Stimulated activated CD8-positive, alpha-beta memory T cell treated with anti-CD3 and anti-CD28 coated beads, Interleukin-2, amount 100 ng/mL, for 48 hours (primary cell): ENCODE data around the gene B4GALNT1.
A peak's percentile ranks its signal among the peaks of the same experiment; 100 is the strongest.
"Not testable (repeated sequence)": the region's sequence is repeated elsewhere in the genome, so short reads cannot be mapped to it uniquely, and the experiment has no call there.

Source experiments
- DNase-seq, 2 donors: peaks; one replicate each; pipeline ENCODE4 v3.0.0-alpha.2; 2020; ENCODE audit warnings: low read depth in 2 of 2

Gene B4GALNT1

DNA sequence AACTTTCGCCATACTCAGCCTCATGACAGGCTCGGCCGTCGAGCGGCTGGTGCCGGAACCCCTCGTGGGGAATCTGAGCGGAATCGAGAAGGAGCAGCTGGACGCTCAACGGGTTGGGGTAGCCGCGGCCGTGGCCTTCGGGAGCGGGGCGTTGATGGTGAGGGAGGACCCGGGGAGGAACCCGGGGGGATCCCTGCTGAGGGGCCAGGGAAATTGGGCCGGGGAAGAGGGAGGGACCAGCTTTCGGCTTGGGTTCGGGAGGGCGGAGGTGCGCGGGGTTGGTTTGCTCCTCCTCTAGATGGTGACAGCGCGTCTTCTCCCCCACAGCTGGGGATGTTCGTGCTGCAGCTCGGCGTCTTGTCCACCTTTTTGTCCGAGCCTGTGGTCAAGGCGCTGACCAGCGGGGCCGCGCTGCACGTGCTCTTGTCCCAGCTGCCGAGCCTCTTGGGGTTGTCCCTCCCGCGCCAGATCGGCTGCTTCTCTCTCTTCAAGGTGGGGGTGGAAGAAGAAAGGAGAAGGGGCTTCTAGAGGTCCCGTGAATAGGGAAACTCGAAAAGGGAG, 12.0 kb downstream of the B4GALNT1 start:
- DNase-seq: no peak

DNA sequence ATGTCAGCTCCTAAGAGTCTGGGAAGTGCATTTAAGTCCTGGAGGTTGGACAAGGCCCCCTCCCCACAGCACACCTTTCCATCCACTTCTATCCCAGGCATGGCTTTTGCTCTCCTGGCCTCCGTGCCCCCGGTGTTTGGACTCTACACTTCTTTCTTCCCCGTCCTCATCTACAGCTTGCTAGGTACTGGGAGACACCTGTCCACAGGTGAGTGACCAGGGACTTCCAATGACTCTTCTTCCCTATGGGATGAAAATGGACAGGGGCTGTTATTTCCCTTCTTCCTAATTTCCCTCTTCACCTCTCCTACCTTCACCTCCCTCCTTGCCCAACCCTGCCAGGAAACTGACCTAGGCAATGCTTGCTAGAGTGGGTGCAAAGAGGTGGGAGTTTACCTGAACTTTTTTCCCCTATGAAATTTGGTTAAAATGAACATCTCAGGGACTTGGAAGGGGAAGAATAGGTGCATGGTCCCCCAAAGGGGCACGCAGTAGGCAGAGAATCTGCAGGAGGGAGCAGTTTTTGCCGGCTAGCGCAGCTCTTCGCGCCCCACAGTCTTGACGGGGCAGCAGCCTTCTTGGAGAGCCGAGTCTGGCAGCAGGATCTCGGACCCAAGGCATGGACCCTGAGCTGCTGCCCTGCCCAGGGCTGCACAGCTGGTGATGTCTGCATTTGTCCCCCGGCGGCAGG, 12.6 kb downstream of the B4GALNT1 start:
- DNase-seq: no peak

DNA sequence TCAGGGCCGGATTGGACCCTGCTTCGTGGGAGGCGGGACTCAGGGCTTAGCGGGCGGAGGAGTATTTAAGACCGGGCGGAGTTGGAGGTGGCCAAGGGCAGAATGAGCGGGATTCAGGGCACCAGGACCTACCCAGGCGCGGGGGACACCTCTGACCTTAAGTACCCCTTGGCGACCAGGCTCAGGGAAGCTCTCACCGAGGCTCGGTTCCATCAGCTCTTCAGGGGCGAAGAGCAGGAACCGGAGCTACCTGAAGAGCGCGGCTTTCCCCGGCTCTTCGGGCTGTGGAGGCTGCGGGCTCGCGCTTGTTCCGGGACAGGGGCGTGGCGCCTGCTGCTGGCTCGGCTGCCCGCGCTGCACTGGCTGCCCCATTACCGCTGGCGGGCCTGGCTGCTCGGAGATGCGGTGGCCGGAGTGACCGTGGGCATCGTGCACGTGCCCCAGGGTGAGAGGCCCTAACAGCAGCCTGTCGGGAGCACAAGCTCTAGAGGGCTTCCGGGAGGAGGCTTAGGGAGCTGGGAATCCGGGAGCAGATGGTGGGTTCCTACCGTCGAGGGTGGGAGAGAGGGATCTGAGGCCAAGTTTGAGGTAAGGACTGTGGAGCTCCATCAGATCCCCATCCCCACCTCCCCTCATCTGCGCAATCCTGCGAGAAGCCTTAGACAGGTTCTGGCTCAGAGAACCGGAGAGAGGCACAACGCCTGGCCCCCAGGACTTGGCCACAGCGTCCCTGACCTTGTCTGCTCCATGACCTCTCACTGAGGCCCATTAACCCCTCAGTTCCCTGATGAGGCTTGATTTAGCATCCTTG, 13.4 kb downstream of the B4GALNT1 start:
- no peak for DNase-seq

DNA sequence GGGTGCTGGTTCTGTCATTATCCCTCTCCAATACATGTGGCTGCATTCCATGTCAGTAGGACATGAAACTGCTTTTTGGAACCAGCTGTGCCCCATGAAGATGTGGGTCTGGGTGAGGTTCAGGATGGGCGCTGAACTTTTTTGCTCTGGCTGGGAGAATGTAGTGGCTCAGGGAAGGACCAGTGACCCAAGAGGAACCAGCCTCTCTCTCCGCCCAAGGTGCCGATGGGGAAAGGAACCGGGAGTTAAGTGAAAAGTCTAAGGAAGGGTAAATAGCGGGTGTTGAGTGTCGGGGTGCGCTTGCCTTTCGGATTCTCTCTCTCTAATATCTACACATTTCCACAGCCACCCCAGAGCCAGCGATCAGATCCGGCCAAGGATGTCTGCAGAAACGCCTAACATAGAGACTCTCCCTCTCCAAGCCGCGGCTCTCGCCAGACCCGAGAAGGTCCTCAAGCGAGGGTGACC, 14.0 kb downstream of the B4GALNT1 start:
- DNase-seq: no peak

DNA sequence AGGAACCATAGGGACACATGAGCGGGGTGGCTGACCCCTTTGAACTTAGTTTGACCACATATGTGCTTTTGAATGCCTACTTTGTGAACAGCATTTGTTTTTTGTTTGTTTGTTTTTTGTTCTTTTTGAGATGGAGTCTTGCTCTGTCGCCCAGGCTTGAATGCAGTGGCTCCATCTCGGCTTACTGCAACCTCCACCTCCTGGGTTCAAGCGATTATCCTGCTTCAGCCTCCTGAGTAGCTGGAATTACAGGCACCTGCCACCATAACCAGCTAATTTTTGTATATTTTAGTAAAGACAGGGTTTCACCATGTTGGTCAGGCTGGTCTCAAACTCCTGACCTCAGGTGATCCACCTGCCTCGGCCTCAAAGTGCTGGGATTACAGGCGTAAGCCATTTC, 14.6 kb downstream of the B4GALNT1 start:
- DNase-seq: not testable (repeated sequence)

DNA sequence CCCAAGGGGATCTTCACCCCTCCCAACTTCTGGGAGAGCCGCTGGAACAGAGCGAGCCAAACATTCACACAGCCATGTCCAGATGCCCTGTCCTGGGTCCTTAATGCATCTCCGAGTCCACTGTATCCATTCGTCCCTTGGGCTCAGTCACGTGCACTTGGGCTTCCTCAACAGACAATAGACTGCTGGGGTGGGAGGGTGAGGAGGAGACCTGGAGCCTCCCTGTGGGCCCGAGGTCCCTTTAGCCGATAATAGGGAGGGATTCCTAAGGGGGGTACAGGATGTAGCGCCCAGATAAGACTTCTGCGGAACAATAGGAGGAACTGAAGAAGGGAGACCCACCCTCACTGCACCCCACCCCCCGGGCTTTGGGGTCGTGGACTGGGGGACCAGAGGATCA, 15.1 kb downstream of the B4GALNT1 start:
- DNase-seq: no peak

DNA sequence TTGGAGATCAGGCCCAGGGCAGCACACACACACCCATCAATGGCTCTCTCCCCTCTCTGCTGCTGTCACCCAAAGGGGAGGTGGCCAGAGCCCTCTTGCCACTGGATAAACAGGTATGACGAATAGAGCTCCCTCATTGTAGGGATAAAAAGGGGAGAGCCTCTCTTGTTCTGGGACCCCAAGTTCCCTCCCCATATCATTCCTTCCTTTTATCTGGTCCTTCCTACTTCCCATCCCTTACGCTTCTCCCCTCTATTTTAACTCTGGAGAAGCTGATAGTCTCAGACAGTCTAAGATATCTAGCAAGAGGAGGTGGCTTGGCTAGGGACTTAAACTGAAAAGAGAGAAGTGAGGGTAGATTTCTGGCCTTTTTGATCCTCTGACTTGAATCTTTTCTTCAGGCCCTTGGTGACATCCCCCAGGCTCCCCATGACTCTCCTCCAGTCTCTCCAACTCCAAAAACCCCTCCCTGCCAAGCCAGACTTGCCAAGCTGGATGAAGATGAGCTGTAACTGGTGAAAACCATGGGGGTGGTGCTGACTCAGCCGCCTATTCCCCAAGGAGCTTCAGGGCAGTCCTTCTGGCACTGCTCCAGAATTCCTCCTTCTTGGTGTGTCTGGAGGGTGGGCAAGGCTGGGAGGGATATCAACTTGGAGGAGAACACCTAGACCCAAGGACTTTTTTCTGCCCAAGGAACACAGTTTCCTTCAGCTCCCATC, 16.5 kb downstream of the B4GALNT1 start:
- no peak for DNase-seq

DNA sequence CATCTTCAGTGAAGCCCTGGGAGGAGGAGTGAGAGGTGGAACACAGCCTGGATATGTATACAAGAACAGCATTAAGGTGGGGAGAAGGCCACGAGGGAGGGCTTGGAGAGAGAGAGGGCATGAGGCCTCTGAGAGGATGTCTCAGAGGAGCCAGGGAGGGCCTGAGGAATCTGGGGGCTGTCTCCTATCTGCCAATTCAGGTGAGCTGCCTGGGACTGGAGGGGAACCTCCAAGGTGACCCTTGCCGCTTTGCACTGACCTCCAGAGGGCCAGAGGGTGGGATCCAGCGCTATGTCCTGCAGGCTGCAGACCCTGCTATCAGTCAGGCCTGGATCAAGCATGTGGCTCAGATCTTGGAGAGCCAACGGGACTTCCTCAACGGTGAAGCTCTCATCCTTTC, 17.4 kb downstream of the B4GALNT1 start:
- no peak for DNase-seq

DNA sequence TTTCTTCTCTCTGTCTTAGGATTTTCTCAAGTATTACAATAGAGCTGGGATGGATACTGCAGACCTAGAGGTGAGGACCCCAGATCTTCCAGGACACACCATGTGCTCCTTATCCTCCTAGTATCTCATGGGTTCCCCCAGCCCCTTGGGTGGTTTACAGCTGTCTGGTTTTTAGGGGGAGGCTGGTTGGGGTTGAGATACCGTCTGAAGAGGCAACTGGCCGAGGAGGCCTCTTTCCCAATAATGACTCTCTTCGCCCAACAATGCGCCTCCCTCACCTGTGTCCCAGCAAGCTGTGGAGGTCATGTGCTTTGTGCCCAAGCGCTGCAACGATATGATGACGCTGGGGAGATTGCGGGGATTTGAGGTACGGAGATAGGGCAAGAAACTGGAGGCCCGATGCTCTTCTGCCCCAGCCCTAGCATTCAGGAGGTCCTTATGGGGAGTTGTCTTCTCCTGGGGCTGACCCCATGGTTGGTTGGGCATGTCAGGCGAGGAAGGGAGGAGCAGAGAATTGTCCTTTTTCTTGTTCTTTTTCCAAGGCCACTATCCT, 18.0 kb downstream of the B4GALNT1 start:
- DNase-seq: no peak

DNA sequence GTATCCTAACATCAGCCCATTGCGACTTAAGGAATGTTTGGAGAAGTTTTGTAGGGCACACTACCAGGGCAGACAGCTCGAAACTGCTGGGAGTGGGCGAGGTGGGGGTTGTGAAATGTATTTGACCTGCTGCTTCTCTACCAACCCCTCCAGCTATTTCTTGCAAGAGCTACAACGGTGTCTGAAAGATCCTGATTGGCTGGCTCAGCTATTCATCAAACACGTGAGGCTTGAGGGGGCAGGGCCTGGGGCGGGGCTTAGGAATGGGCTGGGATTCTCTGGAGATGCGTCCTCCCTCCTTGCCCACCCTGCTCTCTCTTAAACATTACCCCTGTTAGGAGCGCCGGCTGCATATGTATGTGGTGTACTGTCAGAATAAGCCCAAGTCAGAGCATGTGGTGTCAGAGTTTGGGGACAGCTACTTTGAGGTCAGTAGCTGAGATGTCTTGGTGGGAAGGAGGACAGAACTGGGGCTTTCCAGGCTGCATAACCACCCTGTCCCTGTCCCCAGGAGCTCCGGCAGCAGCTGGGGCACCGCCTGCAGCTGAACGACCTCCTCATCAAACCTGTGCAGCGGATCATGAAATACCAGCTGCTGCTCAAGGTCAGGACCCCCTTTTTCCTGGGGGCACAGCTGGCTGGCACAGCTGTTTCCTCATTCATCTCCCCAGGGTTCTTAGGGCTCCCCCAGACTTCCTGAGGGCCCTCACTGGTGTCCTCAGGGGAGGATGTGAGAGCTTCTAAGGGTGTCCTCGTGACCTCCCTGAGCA, 18.6 kb downstream of the B4GALNT1 start:
- no peak for DNase-seq

DNA sequence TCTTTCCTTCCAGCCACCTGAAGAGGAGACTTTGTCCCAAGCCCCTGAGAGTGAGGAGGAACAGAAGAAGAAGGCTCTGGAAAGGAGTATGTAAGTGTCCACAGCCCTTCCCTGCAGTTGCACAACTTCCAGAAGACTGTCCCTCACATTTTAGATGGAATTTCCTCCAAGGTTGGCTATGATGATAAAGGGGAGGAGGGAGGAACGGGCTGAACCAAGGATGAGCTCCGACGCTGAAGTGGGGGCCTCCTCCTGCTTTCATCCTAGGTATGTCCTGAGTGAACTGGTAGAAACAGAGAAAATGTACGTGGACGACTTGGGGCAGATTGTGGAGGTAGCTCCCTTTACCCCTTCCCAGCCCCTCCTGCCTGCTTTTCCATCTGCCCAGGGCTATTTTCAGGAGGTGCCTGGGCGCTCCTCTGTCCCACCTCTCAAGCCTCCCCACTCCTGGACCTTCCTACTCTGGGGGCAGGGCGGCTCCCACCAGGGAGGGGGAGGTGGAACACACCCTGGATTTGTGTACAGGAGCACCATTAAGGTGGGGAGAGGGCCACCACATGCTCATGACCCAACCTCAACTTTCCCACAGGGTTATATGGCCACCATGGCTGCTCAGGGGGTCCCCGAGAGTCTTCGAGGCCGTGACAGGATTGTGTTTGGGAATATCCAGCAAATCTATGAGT, 19.4 kb downstream of the B4GALNT1 start:
- DNase-seq: no peak

DNA sequence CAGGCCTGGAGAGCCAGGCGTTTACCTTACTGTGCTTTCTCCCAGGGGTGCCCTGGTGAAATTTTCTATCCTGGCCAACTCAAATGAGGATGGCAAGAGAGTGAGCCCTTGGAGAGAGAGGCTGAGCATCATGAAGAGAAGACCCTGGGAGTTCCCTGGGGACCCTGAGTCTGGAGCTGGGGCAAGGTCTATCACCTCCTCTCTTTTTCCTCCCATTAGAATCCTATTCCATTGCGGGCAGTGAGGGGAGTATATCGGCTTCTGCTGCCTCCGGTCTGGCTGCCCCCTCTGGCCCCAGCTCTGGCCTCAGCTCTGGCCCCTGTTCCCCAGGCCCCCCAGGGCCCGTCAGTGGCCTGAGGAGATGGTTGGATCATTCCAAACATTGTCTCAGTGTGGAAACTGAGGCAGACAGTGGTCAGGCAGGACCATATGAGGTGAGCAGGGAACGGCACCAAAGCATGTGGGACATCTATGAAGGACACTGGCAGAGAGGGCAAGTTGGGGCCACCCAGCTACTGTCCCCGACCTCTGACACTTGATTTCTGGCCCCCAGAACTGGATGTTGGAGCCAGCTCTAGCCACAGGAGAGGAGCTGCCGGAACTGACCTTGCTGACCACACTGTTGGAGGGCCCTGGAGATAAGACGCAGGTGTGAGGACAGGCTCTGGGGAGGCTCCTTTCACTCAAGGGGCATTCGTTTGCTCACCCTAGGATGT, 20.1 kb downstream of the B4GALNT1 start:
- DNase-seq: no peak

DNA sequence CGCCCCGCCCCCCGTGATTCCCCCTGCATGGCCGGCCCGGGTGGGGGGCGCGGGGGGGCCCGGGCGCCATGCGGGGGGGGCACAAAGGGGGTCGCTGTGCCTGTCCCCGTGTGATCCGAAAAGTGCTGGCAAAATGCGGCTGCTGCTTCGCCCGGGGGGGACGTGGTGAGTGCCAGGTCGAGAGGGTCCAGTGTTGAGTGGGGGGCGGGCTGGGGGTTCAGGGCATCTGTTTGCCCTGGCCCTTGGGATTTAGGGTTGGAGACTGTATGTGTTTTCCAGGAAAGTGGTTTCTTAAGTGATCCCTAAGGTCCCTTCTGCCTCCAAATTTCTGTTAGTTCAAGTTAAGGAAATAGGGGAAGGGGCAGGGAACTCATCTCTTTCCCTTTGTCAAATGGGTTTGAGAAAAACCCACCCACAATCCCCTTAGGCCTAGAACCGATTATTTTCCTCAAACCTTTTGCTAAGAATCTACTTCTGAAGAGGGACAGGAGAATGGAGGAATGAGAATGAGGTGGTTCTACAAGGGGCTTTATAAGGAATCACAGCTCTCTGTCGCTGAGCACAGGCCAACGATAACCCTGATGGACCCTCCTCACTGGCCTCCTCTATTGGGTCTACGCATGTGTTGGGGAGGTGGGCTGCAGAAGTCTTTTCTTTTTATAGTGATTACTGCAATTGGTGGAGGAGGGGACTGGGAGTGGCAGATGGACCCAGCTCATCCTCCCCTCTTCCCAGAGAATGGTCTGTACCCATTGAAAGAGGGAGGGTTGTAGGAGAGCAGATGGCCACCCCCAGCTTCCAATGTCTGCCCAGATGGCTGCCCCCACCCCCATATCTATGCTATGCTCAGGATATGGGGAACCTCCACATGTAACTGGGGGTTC, 20.9 kb downstream of the B4GALNT1 start:
- no peak for DNase-seq

DNA sequence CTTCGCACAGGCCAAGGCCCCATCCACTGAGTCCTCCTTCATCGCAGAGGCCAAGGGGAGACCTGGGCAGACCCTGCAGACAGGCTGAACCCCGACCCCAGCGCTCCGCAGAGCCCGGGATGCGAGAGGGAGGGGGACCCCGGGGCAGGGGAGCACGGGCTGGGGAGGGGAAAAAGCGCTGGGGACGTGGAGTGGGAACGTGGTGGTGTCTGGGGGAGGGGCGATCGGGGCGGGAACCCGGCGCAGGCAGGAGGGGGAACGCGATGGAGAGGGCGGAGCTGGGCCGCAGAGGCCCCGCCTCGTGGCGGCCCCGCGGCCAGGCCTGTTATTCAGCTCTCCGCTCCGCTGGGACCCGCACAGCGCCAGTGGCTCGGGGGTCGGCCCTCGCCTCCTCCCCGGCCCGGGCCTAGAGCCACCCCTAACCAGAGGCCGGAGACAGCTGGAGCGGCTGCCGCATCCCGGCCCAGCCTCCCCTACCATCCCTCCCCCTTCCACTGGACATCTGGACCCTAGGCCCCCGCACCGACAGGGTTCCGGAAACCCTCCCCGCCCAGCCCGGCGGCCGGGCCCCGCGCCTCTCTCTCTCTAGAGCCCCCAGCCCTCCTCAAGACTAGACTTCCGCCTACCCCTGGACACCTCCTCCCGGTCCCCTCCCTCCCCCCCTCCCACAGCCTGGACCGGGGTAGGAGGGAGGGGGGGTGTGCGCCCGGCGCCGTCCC, 21.7 kb downstream of the B4GALNT1 start, which contains the start of gene ARHGEF25:
ARHGEF25 (plus strand) TSS at position 328 of the 719 bp plus-strand sequence. CDS start 460 bp downstream, outside the sequence.
- DNase-seq: peak in 1 of 2 donors; percentile 51

DNA sequence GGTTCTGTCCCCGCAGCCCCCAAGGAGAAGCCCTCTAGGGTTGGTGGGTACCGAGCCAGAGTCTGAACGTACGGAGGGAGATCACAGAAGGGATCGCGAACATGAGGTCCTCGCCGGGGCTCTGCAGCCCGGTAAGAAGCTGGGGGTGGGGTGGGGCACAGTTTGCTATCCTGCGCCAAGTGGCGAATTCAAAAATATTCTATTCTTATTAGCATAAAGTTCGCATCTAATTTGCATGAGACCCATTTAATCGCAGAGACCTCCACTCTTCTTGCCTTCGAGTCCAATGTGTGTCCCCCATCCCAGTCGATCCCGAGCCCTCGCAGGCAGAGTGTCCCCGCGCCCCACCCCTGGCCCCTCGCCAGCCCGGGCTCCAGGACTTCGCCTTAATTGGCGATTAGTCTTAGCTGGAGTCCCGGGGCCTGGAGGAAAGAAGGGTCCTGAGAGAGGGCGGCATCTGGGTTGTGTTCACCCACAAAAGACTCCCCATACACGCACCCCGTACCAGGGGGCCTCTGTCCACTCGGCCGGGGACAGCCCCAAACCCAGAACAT, 22.4 kb downstream of the B4GALNT1 start:
- no peak for DNase-seq

DNA sequence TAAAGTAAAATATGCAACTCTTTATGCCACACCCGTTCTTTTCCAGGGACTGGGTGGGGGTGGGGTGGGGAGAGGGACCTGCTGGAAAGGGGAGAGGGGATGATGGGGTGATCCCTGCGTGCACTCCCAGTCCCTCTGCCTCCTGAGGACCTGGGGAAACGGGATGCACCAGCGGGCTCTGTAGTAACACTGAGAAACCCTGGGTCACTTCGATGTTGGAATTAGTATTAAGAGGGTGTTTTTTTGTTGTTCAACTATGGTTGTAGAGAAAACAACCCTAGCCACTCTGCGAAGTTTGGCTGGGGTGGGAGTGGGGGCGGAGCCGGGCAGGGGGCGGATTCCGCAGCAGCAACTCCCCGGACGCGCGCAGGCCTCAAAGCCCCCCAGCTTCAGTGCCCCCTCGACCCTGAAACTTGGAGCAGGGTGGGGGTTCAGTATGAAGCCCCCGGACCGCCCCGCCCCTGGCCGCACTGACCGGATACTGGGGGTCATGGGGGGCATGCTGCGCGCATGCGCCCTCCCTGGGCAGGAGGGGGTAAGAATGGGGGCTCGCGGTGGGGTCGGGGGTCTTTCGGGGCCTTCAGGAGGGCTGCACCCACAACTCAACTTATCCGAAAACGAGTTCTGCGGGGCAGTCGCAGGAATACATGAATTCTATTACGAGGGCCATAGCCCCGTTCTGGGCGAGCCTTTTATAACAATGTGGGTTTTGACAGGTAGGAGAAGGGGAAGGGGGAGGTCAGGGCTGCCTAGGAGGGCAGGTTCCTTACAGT, 23.0 kb downstream of the B4GALNT1 start:
- no peak for DNase-seq
